Activated naive CD4-positive, alpha-beta T cell treated with anti-CD3 and anti-CD28 coated beads, Interleukin-2, amount 50 U/mL, for 24 hours (primary cell): ENCODE results near the gene CHD2.

ENCODE experiments used
- H3K27ac Mint-ChIP-seq: one replicate; pipeline ENCODE4 v1.8.0; 2021; ENCODE audit warnings: mild to moderate bottlenecking, mixed read lengths
- H3K27me3 Mint-ChIP-seq: one replicate; pipeline ENCODE4 v1.8.0; 2021; ENCODE audit warnings: mixed read lengths
- H3K36me3 Mint-ChIP-seq: one replicate; pipeline ENCODE4 v1.8.0; 2021; ENCODE audit warnings: mixed read lengths
- H3K4me1 Mint-ChIP-seq: one replicate; pipeline ENCODE4 v1.8.0; 2021; ENCODE audit warnings: mixed read lengths
- H3K4me3 Mint-ChIP-seq: one replicate; pipeline ENCODE4 v1.8.0; 2021; ENCODE audit warnings: mild to moderate bottlenecking, mixed read lengths
- H3K9me3 Mint-ChIP-seq: one replicate; pipeline ENCODE4 v1.8.0; 2021; ENCODE audit warnings: mixed read lengths

Gene CHD2

GRCh38 chr15:92898988-92899582 is 1.0 kb upstream of the CHD2 start:
- Mint-ChIP-seq H3K9me3 (peaks cover 9% of the 10 kb centered on the region), H3K27me3 (no peaks in the 10 kb centered on the region), H3K4me3 (peak overlapping the region; percentile 79), H3K27ac (peak overlapping the region; percentile 96), H3K4me1 (peaks cover 59% of the 10 kb centered on the region), H3K36me3 (peaks cover 59% of the 10 kb centered on the region)

GRCh38 chr15:92899601-92899947 is 550 bp upstream of the CHD2 start:
- H3K4me3 Mint-ChIP-seq, result peak overlapping the region; percentile 79
- H3K36me3 Mint-ChIP-seq, result peaks cover 59% of the 10 kb centered on the region
- H3K27me3 Mint-ChIP-seq, result no peaks in the 10 kb centered on the region
- H3K9me3 Mint-ChIP-seq, result peaks cover 9% of the 10 kb centered on the region
- H3K27ac Mint-ChIP-seq, result peak overlapping the region; percentile 99
- peaks cover 58% of the 10 kb centered on the region for H3K4me1 Mint-ChIP-seq

DNA sequence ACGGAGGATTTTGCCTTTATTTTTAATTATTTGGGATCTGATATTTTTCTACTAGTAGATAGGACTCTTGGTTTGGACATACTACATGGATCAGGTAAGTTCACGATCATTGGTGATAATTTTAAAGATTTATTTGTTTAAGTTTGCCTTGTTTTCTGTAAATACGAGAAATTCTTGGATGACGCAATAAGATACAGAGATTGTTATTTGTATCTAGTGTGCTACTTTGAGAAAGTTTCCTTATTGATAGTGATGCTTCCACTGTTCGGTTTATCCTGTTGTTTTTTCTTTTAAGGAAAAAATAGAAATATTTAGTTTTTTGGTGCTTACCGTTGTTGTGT is 577 bp downstream of the CHD2 start:
- H3K27ac Mint-ChIP-seq, result peak overlapping the region; percentile 99
- peaks cover 61% of the 10 kb centered on the region for H3K4me1 Mint-ChIP-seq
- H3K9me3 Mint-ChIP-seq, result peaks cover 9% of the 10 kb centered on the region
- no peaks in the 10 kb centered on the region for H3K27me3 Mint-ChIP-seq
- peak overlapping the region; percentile 95 for H3K4me3 Mint-ChIP-seq
- H3K36me3 Mint-ChIP-seq, result peaks cover 54% of the 10 kb centered on the region

GRCh38 chr15:92901072-92901761 is 1.1 kb downstream of the CHD2 start:
- Mint-ChIP-seq H3K9me3 (peaks cover 9% of the 10 kb centered on the region), H3K36me3 (peaks cover 51% of the 10 kb centered on the region), H3K27ac (peak overlapping the region; percentile 99), H3K27me3 (no peaks in the 10 kb centered on the region), H3K4me3 (peak overlapping the region; percentile 95), H3K4me1 (peaks cover 63% of the 10 kb centered on the region)

DNA sequence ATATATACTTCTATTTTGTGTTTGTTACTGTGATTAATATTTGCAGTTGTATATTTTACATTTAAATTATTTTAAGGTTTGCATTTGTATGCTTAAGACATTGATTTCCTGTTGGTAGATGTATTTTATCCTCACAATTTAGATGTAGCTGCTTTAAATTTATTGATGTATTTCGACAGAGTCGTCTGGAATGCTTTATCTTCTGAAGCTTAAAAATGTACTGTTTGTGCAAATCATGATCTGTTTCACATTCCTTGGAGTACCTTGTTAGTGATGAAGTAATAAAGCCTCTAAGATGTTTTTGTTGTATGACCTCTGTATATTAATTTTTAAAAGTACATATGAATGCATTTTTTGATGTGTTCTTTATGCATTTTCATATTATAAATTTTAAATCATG is 1.9 kb downstream of the CHD2 start:
- Mint-ChIP-seq H3K27me3 (no peaks in the 10 kb centered on the region), H3K4me3 (peak overlapping the region; percentile 95), H3K36me3 (peaks cover 44% of the 10 kb centered on the region), H3K4me1 (peaks cover 63% of the 10 kb centered on the region), H3K27ac (no peak overlapping the region), H3K9me3 (peaks cover 9% of the 10 kb centered on the region)

GRCh38 chr15:92902737-92903593 is 2.8 kb downstream of the CHD2 start:
- Mint-ChIP-seq H3K27me3 (no peaks in the 10 kb centered on the region), H3K9me3 (peaks cover 9% of the 10 kb centered on the region), H3K4me1 (peaks cover 65% of the 10 kb centered on the region), H3K36me3 (peaks cover 36% of the 10 kb centered on the region), H3K27ac (peak overlapping the region; percentile 96), H3K4me3 (peak overlapping the region; percentile 95)

GRCh38 chr15:92903631-92903965 is 3.5 kb downstream of the CHD2 start:
- H3K36me3 Mint-ChIP-seq, result peaks cover 32% of the 10 kb centered on the region
- H3K9me3 Mint-ChIP-seq, result peaks cover 9% of the 10 kb centered on the region
- peak overlapping the region; percentile 95 for H3K4me3 Mint-ChIP-seq
- peak overlapping the region; percentile 100 for H3K27ac Mint-ChIP-seq
- no peaks in the 10 kb centered on the region for H3K27me3 Mint-ChIP-seq
- H3K4me1 Mint-ChIP-seq, result peaks cover 66% of the 10 kb centered on the region

GRCh38 chr15:92903966-92904721 is 4.0 kb downstream of the CHD2 start:
- H3K4me1 Mint-ChIP-seq, result peaks cover 66% of the 10 kb centered on the region
- H3K9me3 Mint-ChIP-seq, result peaks cover 4% of the 10 kb centered on the region
- peak overlapping the region; percentile 100 for H3K27ac Mint-ChIP-seq
- H3K4me3 Mint-ChIP-seq, result peak overlapping the region; percentile 95
- no peaks in the 10 kb centered on the region for H3K27me3 Mint-ChIP-seq
- peaks cover 29% of the 10 kb centered on the region for H3K36me3 Mint-ChIP-seq

DNA sequence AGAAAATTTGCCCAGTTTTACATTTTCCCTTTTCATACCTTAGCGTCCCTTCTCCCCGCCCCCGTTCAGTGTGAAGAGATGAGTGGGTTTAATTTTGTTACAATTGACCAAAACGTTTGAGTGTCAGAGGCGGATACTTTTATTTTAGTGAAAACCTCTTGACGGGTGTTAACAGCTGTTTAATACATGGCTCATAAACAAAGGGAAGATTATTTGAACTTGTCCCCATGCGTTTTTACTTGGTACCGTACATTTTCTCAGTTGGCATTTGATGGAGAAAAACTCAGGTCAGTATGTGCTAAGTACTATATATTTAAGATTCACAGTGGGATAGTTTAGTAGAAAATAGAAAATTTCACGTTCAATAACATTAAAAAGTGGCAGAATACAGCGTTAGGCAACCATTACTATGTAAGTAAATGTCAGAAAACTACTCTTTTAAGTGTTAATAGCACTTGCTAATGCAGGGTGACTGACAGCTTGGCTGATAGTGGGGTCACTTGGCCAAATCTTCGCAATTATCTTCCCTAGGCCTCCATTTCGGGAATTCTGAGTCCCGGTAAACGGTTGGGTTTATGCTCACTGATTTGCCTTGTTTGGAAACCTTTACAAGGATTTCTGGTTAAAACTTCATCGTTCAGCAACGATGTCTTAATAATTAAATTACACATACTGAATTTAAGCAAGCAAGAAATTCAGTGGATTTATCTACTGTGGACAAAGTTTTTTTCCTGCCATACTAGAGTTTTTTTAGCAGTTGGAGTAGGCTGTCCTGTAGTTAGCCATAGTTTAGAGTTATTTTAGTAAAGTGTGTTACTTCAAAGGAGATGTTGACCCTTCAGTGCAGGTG is 4.8 kb downstream of the CHD2 start:
- Mint-ChIP-seq H3K27ac (peak overlapping the region; percentile 100), H3K4me3 (peak overlapping the region; percentile 95), H3K9me3 (no peaks in the 10 kb centered on the region), H3K27me3 (no peaks in the 10 kb centered on the region), H3K36me3 (peaks cover 27% of the 10 kb centered on the region), H3K4me1 (peaks cover 68% of the 10 kb centered on the region)

GRCh38 chr15:92906020-92906419 is 5.9 kb downstream of the CHD2 start:
- peaks cover 28% of the 10 kb centered on the region for H3K36me3 Mint-ChIP-seq
- no peaks in the 10 kb centered on the region for H3K27me3 Mint-ChIP-seq
- H3K4me1 Mint-ChIP-seq, result peaks cover 75% of the 10 kb centered on the region
- no peaks in the 10 kb centered on the region for H3K9me3 Mint-ChIP-seq
- H3K27ac Mint-ChIP-seq, result peak overlapping the region; percentile 100
- peak overlapping the region; percentile 95 for H3K4me3 Mint-ChIP-seq

DNA sequence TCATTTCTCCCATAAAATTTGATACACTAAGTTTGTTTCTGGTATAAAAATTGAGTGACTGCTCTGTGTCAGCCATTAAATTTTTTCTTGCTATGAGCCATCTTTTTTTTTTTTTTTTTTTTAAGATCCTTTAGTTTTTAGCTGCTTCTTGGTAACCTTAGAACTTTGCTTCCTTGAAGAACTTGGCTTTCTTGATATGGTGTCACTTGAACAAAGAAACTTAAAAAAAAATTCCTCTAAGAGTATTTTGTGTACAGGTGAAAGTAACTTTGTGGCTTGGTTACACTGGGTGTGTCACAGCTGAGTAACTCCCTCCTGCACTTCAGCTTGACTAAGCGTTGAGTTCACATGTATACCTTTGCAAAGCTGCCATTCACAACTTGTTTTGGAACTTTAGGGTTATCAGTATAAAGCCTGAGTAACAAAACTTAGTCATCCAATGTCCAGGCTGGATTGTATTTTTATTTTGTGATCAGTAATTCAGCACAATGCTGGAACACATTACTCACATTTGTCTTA is 6.5 kb downstream of the CHD2 start:
- Mint-ChIP-seq H3K27ac (peak overlapping the region; percentile 100), H3K27me3 (no peaks in the 10 kb centered on the region), H3K4me3 (peak overlapping the region; percentile 95), H3K4me1 (peaks cover 81% of the 10 kb centered on the region), H3K36me3 (peaks cover 28% of the 10 kb centered on the region), H3K9me3 (no peaks in the 10 kb centered on the region)

- no peaks in the 10 kb centered on the region for H3K27me3 Mint-ChIP-seq
- peak overlapping the region; percentile 100 for H3K27ac Mint-ChIP-seq
- peaks cover 31% of the 10 kb centered on the region for H3K36me3 Mint-ChIP-seq
- H3K4me1 Mint-ChIP-seq, result peaks cover 87% of the 10 kb centered on the region
- H3K9me3 Mint-ChIP-seq, result no peaks in the 10 kb centered on the region
- peak overlapping the region; percentile 95 for H3K4me3 Mint-ChIP-seq
These were observed 7.1 kb downstream of the CHD2 start for GRCh38 chr15:92907229-92907628.

DNA sequence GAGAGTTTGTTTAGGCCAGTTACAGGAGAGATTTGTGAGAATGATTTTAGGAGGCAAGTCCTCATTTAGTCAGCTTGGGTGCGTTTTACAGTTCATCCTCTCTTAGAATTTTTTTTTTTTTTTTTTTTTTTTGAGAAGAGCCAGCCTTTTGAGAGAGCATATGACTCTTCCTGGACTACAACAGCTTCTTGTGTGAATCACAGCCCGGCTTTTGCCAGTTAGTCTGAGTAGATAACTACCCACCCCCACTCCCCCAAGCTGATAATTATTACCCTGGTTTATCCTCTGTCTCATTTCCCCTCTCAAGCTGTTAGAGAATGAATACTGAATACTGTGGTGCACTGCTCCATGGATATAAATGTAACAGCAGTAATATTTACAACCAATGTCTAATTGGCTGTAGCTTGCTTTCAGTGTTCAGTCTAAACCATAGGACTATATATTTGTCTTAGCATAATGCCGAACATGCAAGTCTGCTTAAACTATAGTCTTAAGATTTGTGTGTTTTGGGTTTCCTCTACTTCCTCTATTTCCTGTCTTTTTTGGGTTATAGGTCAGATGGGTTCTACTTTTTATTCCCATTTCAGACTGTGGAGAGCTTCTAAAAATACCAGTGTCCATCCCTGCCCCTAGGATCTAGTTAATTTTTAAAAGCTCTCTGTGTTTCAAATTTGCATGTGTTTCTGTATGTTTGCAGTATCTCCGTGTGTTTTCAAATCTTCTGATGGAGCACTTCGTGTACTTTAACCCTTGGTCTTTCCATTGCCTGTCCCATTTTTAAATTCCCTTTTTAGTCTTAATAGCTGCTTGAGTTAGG is 8.0 kb downstream of the CHD2 start:
- Mint-ChIP-seq H3K9me3 (no peaks in the 10 kb centered on the region), H3K4me3 (peak overlapping the region; percentile 95), H3K4me1 (peaks cover 90% of the 10 kb centered on the region), H3K27ac (peak overlapping the region; percentile 100), H3K36me3 (peaks cover 25% of the 10 kb centered on the region), H3K27me3 (no peaks in the 10 kb centered on the region)

GRCh38 chr15:92908713-92909057 is 8.6 kb downstream of the CHD2 start:
- Mint-ChIP-seq H3K9me3 (no peaks in the 10 kb centered on the region), H3K27ac (peak overlapping the region; percentile 100), H3K4me3 (peak overlapping the region; percentile 95), H3K4me1 (peaks cover 94% of the 10 kb centered on the region), H3K27me3 (no peaks in the 10 kb centered on the region), H3K36me3 (peaks cover 24% of the 10 kb centered on the region)
